ENCODE data around the gene COMMD1. TPM values are rescaled to one million over a fixed set of nuclear protein-coding genes. Genes with fewer than 3 reads are reported as not detected.
"Not testable (repeated sequence)": the region's sequence is repeated elsewhere in the genome, so short reads cannot be mapped to it uniquely, and the experiment has no call there.

Gene COMMD1
- total RNA-seq, 1 donor from 2014 or later, result 52.2 TPM

DNA sequence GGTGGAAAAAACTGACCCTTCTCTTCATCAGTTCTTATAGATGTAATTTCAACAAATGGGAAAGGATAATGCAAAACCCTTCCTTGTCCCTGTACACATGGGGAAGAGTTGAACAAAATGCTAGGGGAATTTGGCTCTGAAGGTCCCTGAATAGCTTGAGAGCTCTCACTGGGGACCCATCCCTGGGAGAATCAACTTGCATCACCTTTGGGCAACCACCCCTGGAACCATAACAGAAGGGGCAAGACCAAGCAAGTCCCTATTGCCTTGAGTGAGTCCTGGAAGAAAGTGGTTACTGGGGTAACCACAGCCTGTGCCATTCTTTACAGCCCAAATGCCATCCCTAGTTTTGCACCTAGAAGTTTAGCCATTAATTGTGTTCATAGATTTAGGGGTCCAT lies 238.2 kb downstream of the COMMD1 start:
- DNase-seq, result no peak

DNA sequence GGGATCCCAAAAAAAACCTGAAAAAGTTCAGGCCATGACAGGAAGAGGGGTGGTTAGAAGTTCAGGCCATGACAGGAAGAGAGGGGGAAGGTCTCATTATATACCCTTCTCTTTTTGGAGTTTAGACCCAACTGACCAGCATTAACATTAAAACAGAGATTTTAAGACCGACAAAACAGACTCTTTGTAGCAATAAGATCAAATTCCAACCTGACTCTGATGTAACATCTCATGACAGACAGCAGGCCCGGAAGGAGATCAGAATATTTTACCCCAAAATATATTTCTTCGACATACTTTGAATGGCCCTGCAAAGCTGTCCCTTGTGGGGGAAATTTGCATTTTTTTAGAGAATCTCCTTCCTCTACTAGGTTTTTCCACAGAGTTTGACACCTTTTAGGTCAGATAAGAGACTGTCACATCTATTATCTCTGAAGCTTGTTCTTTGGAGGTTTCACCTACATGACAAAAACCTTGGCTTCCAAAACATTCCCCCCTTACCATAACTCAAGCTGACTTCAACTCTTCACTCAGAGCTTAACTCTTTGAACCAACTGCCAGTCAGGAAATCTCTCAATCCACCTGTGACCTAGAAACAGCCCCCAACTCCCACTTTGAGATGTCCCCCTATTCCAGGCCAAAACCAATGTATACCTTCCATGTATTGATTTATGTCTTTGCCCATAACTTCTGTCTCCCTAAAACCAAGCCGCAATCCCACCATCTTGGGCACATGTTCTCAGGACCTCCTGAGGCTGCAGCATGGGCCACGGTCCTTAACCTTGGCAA lies 239.4 kb downstream of the COMMD1 start:
- no peak for DNase-seq

DNA sequence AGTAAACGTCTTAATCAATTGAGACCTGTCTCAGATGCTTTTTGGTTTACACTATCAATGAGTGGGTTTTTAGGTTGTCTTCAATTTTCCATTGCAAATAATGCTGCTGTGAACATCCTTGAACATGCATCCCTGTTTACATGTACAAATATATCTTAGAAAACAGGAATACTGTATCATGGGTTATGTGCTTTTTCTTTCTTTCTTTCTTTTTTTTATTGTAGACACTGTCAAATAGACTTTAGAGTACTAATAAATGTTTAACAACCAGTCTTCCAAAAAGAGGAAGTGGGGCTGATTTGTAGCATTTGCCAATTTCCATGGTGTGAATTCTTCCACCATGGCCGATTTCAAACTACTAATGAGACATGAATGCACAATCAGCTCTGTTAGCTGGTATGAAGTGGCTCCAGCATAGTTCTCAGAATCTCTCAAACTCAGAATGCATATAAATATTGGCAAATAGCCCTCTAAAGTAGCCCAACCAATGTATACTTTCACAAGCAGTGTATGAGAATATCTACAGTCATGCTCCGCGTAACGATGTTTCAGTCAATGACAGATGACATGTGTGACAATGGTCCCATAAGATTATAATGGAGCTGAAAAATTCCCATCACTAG lies 240.1 kb downstream of the COMMD1 start:
- DNase-seq, result no peak

DNA sequence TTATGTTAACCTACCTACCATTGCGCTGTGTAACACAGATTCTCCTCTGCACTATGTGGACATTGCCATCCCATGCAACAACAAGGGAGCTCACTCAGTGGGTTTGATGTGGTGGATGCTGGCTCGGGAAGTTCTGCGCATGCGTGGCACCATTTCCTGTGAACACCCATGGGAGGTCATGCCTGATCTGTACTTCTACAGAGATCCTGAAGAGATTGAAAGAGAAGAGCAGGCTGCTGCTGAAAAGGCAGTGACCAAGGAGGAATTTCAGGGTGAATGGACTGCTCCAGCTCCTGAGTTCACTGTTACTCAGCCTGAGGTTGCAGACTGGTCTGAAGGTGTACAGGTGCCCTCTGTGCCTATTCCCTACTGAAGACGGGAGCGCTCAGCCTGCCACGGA lies 241.3 kb downstream of the COMMD1 start:
- not testable (repeated sequence) for DNase-seq

DNA sequence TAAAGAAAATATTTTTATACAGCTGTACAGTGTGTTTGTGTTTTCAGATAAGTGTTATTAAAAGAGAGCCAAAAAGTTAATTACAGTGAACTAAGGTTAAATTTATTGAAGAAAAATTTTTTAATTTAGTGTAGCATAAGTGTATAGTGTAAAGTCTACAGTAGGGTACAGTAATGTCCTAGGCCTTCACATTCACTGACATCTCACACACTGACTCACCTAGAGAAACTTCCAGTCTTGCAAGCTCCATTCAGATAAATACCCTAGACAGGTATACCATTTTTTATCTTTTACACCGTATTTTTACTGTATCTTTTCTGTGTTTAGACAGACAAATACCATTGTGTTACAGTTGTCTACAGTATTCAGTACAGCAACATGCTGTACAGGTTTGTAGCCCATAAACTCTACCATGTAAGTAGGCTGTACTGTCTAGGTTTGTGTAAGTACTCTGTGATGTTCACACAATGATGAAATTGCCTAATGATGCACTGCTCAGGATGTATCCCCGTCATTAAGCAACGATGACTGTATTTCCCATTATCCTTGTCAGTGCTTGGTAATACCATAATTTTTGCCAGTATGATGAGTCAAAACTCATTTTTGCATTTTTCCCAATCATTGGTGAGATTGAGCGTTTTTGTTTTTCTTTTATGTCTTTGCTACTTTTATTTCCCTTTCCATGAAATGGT lies 242.3 kb downstream of the COMMD1 start:
- peak; percentile 33 for DNase-seq

DNA sequence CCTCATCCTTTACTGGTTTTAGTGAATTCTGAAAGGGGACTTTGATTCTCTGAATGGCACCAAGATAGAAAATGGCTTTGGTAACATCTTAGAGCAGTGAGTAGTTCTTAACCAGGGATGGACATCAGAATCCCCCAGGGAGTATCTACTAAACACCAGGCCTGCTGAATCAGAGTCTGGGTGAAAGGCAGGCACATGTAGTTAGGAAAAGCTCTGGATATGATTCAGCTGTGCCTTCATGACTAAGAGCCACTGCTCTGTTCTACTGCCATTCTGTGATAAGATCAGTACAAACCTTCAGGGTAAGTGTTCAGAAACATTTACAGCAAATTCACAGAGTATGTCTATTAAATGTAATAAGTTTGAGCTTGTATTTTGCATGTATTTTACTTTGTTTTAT lies 244.2 kb downstream of the COMMD1 start:
- DNase-seq, result peak; percentile 76

DNA sequence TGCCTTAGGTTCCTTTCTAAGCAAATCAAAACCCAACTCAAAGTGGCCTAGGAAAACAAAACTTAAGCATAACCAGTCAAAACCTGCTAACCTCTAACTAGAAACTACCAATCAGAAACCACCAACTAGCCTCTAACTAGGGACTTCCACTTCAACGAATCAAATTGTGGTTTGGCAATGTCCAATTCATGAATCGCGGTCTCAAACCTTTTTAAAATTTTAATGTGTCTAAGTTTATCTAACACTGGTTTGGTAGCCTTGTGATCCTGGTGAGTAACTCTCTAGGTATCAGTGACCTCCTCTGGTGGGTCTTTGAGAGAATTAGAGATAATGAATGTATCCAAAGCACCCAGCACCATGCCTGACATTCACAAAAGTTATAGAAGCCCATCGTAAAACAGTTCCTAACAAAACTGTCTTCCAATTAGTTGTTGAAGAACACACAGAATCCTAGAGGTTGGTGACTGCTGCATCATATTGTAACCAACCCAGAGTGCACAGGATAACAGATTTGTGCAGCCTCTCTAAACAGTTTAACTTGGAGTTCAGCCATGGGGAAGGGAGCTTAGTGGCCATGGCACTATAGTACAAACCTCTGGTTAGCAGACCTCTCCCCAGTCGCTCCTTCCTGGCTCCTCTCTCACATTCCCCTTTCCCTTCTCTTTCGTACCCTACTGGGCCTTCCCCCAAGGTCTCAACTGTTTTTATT lies 245.3 kb downstream of the COMMD1 start:
- no peak for DNase-seq

DNA sequence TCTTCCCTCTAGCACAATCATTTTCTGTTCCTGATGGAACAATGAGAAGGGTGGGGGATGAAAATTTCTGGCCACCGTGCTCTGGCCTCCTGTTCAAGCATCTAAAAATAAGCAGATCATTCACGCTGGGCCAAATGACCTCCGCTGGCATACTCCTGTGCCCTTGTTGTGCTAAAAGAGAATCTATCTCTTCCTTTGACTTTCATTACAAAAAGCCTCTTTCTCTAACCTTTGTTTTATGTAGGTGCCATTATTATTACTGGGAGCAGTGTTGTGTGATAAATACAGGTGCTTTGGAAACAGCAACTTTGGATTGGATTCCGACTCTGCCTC lies 245.8 kb downstream of the COMMD1 start:
- no peak for DNase-seq

DNA sequence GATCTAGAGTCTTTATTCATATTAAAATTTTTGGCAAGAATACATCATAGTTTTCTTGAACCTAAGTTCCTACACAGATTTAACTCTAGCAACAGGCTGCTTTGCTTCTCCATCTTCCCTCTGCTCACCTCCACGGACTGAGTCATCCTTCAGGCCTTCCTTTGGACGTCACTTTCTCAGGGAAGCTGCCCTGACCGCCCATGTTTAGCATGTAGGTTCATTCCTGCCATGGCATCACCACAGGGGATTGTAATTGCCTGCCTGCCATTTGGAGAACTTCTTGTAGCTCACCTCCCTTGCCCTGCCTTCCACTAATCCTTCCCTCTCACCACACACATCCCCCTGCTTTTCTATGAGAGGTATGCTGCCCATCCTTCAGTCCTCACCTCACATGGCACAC lies 246.5 kb downstream of the COMMD1 start:
- DNase-seq, result no peak

DNA sequence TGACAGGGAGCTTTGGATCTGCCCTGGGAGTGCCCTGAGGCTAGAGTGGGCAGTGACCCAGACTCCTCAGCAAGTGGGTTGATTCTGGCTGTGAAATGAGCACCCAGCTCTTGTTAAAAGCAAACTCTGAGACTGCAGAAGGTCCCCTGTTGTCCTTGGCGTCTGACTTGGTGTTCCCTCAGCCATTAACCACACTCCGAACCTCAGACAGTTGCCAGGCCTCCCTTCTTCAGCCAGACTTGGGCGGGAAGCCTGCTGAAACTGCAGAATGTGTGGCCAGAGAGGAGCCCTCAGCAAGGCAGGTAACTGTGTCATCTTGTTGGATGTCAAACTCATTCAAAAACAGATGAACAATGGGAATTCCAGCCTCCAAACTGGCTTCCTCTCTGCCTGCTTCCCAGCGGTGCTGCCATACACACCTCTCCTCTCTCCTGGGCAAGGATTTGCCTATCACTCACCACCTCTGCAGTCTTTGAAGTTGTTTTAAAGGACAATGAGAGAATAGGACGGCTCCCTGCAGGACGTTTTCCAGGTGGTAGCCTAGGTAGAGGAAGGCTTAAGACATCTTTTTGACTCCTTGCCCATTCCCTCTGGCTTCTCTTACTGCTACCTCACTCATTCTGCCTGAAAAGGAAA lies 251.5 kb downstream of the COMMD1 start:
- no peak for DNase-seq

DNA sequence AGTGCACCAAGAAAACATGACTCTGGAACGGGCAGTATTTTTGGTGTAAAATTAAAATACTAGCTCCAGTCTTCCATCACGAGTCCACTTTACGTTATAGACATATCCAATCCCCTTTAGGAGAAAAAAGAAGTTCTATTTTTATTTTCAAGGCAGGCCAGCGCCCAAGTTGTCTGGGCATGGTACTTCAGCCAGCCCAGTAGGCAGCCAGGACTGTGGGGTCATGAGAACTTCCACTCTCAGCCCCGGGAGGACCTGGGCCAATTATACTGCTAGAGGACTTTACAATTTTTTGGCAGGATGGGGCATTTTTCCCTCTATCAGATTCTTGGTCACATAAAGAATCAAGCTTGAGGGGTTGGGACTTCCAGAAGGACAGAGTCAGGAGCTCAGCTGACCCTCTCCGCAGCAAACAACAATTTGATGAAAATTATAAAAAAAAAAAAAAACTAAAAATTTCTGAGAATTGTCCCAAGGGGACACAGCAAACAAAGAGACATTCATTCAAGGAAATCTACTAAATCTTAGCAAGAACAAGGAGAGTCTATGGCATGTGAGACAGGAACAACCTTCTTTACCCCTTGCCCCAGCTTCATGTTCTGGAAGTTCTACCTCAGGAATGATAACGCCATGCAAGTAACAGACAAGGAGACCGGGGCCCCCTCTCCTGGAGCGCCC lies 253.1 kb downstream of the COMMD1 start:
- no peak for DNase-seq

DNA sequence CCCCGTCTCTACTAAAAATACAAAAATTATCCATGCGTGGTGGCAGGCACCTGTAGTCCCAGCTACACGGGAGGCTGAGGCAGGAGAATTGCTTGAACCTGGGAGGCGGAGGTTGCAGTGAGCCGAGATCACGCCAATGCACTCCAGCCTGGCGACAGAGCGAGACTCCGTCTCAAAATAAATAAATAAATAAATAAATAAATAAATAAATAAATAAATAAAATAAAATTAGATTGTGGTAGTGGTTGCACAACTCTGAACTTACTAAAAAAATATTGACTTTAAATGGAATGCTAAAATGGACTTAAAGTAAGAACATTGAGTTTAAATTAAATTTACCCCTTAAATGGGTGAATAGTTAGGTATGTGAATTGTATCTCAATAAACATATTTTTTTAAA lies 255.2 kb downstream of the COMMD1 start:
- DNase-seq, result not testable (repeated sequence)

DNA sequence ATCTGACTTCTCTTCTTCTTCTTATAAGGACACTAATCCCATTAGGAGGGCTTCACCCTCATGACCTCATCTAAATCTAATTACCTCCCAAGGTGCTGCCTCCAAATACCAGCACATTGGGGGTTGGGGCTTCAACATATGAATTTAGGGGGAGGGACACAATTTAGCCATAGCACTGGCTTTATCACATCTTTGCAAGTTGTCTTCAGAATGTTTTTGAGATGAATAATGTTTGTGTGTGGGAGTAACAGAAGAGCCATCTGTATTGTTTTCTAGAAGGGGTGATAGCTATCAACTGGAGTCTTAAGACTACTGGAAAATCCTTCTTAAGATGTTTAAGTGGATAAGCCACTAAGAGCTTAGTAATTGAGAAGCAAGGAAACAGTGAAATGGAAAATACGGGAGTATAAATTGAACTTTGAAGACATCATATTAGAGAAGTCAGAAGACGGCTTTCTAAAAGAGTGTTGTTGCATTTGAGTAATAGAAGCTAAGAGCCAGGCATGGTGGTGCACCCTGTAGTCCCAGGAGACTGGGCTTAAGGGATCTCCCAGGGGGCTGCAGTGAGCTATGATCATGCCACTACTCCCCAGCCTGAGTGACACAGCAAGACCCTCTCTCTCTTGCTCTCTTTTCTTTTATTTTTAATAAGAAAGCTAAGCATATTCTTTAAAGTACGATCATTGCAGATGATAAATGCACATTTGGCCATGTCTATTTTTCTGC lies 257.8 kb downstream of the COMMD1 start:
- DNase-seq, result no peak

DNA sequence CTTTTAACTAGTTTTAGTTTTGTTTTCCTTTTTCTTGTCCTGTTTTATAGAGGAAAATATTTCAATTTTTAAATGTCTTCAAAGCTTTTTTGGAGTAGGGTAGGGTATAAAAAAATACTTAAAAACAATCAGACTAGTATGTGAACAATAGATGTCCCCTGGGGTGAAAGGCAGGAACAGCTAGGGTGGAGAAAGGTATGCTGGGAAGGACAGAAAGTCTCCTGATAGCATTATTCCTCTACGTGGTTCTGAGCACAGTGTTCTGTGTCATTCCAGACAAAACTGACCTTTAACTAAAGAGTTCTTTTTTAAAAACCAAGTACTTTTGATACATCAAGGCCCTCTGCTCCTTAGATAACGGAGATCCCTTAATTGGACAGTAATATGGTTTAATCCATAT lies 258.4 kb downstream of the COMMD1 start:
- DNase-seq, result no peak

DNA sequence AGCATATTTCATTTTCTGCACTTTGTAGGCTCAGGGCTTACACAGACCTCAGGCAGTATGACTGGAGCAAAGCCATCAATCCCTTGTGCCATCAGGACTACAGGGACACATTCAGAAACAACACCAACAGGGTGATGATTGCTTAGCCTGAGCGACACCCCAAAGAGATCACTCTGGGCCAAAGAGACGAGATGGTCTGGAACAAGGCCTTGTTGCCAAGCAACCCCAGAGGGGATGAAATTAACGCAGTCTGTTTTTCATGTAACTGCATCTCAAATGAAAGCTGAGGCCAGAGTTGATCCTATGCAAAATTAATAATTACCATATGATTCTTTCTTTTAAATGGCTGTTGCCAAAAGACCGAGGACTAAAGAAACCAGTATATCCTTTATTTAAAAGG lies 270.3 kb downstream of the COMMD1 start:
- DNase-seq, result no peak

DNA sequence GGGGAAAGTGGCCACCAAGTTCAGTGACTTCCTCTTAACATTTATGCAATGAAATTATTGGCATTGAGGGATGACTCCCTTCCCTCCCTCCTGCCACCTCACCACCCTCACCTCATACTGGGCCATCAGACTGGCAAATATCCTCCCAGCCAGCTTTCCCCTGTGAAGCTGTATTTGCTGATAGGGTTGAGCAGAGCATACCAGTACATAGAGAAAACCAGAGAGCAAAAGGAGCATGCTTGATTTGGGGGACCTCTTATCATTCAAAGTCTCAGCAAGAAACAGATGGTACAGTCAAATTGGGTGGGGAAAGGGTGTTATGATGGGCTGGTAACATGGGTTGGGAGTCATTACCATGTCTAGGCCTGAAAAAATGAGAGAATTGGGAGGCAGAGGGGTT lies 271.3 kb downstream of the COMMD1 start:
- no peak for DNase-seq

DNA sequence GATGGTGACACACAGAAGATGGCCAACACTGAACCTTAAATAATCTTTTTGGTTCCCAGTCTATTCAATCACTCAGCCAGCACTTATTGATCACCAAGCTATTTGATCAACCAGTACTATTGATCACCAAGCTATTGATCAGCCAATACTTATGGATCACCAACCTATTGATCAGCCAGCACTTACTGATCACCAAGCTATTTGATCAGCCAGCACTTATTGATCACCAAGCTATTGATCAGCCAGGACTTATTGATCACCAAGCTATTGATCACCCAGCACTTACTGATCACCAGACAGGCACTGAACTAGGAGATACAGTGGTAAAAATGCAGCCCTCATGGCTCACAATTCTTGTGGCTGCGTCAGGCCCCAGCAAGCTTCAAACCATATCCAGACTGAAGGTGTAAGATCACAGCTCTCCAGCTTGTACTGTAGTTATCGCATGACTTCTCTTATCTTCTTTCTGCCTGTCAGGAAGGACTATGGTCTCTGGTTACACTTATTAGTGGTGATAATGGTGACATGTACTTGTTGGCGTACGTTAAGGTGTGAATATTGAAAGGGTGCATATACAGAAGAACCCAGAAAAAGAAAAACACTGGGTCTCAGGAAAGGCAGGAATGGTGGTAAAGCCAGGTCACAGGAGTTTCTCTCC lies 272.0 kb downstream of the COMMD1 start:
- no peak for DNase-seq

DNA sequence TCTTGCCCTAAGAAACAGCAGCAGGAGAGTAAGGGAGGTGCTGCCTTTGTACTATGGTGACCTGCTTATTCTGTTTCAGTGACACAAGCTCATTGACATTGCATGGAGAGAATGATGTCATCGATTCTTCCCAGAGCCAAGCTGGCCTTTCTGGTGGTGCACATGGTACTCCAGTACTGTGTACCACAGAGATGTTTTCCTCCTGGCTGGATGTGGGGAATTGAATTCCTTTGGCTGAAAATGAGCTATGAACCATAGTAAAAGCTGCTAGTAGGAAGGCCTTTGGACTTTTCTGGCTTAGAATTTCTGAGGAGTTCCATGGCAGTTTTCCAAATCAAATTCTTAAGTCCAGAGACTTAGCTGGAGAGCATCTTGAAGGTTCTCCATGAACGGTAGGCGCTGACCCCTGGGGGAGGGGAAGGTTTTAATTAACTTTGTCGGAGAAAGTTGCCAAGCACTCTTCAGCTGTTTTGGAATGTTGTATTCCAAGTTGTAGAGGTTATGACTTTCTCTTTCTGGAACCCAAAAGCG lies 273.3 kb downstream of the COMMD1 start:
- no peak for DNase-seq

DNA sequence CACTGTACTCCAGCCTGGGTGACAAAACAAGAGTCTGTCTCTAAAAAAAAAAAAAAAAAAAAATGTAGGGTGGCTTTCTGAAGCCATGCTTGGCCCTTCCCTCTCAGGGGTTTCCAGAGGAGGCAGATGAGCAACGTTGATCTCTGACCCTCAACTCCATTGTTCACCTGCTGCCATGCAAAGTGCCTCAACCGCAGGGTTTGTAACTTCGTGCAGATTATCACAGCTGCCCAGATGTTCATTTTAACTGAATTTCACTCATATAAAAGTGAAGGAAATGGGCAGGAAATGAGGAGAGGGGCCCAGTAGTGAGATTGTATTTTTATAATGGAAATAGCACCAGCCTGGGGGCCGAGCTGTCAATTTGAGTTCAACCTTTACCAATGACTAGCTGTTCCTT lies 275.5 kb downstream of the COMMD1 start:
- no peak for DNase-seq

DNA sequence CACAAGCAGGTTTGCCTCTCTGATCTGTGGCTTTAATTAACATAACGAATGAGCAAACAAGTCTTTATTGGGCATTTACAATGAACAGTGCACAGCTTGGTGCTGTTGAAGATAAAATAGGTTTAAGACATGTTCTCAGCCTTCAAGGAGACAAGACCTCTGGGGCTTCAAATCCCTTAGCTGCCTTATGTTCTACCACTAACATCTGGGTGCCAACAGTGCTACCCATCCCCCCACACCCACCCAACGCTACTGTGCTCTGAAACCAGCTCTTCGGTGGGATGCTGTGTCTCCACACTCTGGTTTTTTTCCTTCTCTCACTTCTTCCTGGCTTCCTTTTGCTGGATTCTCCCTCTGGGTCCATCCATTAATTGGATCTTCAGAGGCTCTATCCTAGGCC lies 276.4 kb downstream of the COMMD1 start:
- DNase-seq, result no peak

All from dermis blood vessel endothelial cell (primary cell).